Activated naive CD4-positive, alpha-beta T cell treated with anti-CD3 and anti-CD28 coated beads for 36 hours (primary cell): Measurements from ENCODE around the gene SAMD7. TPM values are rescaled to one million over a fixed set of nuclear protein-coding genes. Genes with fewer than 3 reads are reported as not detected.

Experiments used
- CTCF ChIA-PET: fragments of 350-600 bp; sonication (Branson Sonifier 250); formaldehyde crosslinking; loops from one replicate; lab custom pipeline; 2021; ENCODE audit warnings: antibody characterized with exemption; lab: Charles Lee
- DNase-seq: peaks from one replicate; pipeline ENCODE4 v3.0.0-alpha.2; 2020
- H3K27ac Mint-ChIP-seq: one replicate; pipeline ENCODE4 v1.8.0; 2021; ENCODE audit warnings: mild to moderate bottlenecking, mixed read lengths
- H3K27me3 Mint-ChIP-seq: one replicate; pipeline ENCODE4 v1.8.0; 2021; ENCODE audit warnings: low read depth, mixed read lengths
- H3K36me3 Mint-ChIP-seq: one replicate; pipeline ENCODE4 v1.8.0; 2021; ENCODE audit warnings: low read depth, mixed read lengths
- H3K4me1 Mint-ChIP-seq: one replicate; pipeline ENCODE4 v1.8.0; 2021; ENCODE audit warnings: low read depth, mixed read lengths
- H3K4me3 Mint-ChIP-seq: one replicate; pipeline ENCODE4 v1.8.0; 2021; ENCODE audit warnings: mild to moderate bottlenecking, moderate library complexity, mixed read lengths
- H3K9me3 Mint-ChIP-seq: one replicate; pipeline ENCODE4 v1.8.0; 2021; ENCODE audit warnings: mixed read lengths
- intact Hi-C: fragments of 100-400 bp; cut with micrococcal nuclease; formaldehyde crosslinking; loops from one replicate; pipeline ENCODE4 v1.15.1; 2023
- total RNA-seq, 2 experiments: library from RNA; stranded (reverse); gene quantifications; one replicate each; pipeline ENCODE4 v1.2.3, GENCODE V29; 2021

Gene SAMD7
- total RNA-seq, 2 experiments from 2014 or later = not detected

GRCh38 chr3:169914321-169914720 lies 2.9 kb downstream of the SAMD7 start:
- DNase-seq = no peak
- Mint-ChIP-seq H3K27ac (no peak overlapping the region), H3K36me3 (no peaks in the 10 kb centered on the region), H3K4me1 (peaks cover 3% of the 10 kb centered on the region), H3K27me3 (no peaks in the 10 kb centered on the region), H3K4me3 (no peak overlapping the region), H3K9me3 (no peaks in the 10 kb centered on the region)
- intact Hi-C loops = no loop called here
- CTCF ChIA-PET = interaction anchor here (1.0 kb wide), 1 partner anchor 49 kb away, joined by 3 read pairs; no protein-coding TSS in a partner anchor

- intact Hi-C loops = no loop called here
- Mint-ChIP-seq H3K36me3 (no peaks in the 10 kb centered on the region), H3K9me3 (no peaks in the 10 kb centered on the region), H3K4me3 (no peak overlapping the region), H3K4me1 (no peaks in the 10 kb centered on the region), H3K27me3 (no peaks in the 10 kb centered on the region), H3K27ac (no peak overlapping the region)
- CTCF ChIA-PET = no interaction called here
- DNase-seq = no peak
Measured at GRCh38 chr3:169923189-169923588, 11.8 kb downstream of the SAMD7 start.

DNA sequence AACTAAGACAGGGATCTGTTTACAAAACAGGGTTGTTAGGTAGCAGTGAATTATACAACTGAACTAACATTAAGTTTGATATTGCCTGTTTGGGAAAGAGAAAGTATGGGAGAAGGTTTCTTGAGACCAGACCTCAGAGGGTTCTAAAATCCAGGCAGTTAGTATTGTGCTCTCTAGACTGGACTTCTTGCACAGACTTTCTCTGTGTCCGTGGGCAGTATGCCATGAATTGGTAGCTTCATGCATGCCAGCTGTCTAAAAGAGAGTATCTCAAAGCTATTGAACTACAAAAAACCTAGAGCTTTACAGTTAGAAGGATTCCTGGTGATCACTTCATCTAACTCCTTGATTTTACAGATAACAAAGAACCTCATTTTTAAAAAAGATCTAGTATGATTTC lies 12.5 kb downstream of the SAMD7 start:
- H3K4me1 Mint-ChIP-seq = no peaks in the 10 kb centered on the region
- no peaks in the 10 kb centered on the region for H3K36me3 Mint-ChIP-seq
- no peaks in the 10 kb centered on the region for H3K9me3 Mint-ChIP-seq
- H3K4me3 Mint-ChIP-seq = no peak overlapping the region
- CTCF ChIA-PET = no interaction called here
- DNase-seq = no peak
- no peaks in the 10 kb centered on the region for H3K27me3 Mint-ChIP-seq
- intact Hi-C loops = no loop called here
- no peak overlapping the region for H3K27ac Mint-ChIP-seq

- no peaks in the 10 kb centered on the region for H3K27me3 Mint-ChIP-seq
- H3K27ac Mint-ChIP-seq = no peak overlapping the region
- H3K4me3 Mint-ChIP-seq = no peak overlapping the region
- CTCF ChIA-PET = interaction anchor here (1.2 to 1.3 kb wide), 2 partner anchors 37 to 91 kb away, joined by 3 read pairs; partner anchors contain the start of gene SEC62
- H3K4me1 Mint-ChIP-seq = peaks cover 4% of the 10 kb centered on the region
- no peaks in the 10 kb centered on the region for H3K9me3 Mint-ChIP-seq
- no peaks in the 10 kb centered on the region for H3K36me3 Mint-ChIP-seq
- DNase-seq = peak; percentile 50
- intact Hi-C loops = loop anchor here (1.0 kb wide), 3 partner anchors 36 to 124 kb away; partner anchors contain the start of gene SEC62
Measured at GRCh38 chr3:169929830-169930519, 18.6 kb downstream of the SAMD7 start.

GRCh38 chr3:169930843-169931242 lies 19.5 kb downstream of the SAMD7 start:
- intact Hi-C loops = loop anchor here (1.0 kb wide), 3 partner anchors 35 to 123 kb away; partner anchors contain the start of gene SEC62
- Mint-ChIP-seq H3K9me3 (no peaks in the 10 kb centered on the region), H3K36me3 (no peaks in the 10 kb centered on the region), H3K4me1 (peaks cover 4% of the 10 kb centered on the region), H3K4me3 (no peak overlapping the region), H3K27ac (no peak overlapping the region), H3K27me3 (no peaks in the 10 kb centered on the region)
- no peak for DNase-seq
- CTCF ChIA-PET = interaction anchor here (1.2 to 1.3 kb wide), 2 partner anchors 36 to 90 kb away, joined by 3 read pairs; partner anchors contain the start of gene SEC62

DNA sequence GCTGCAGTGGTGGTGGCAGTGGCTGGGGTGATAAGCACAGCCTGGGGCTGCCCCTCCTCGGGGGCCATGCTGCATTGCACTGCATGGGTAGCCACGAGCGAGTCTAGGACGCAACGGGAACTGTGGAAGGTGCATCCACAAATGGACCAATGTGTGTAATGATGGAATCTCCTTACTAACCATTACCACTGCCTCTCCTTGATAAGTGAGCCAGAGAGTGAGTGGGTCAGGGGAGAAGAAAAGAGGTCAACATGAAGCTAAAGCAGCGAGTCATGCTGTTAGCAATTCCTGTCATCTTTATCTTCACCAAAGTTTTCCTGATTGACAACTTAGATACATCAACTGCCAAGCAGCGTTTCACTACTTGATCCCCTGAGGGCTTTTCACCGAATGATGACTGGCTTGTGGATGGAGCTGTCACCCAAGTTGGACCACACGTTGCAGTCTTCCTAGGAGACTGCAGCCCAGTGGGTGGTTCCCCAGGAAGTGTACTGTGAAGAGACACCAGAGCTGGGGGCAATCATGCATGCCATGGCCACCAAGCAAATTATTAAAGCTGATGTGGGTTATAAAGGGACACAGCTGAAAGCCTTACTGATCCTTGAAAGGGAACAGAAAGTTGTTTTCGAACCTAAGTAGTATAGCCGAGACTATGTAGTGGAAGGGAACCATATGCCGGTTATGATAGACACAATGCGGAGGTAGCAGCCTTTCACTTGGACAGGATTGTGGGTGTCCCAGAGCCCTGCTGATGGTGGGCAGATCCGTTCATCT lies 20.6 kb downstream of the SAMD7 start:
- Mint-ChIP-seq H3K4me3 (no peak overlapping the region), H3K4me1 (peaks cover 4% of the 10 kb centered on the region), H3K27ac (no peak overlapping the region), H3K27me3 (no peaks in the 10 kb centered on the region), H3K36me3 (no peaks in the 10 kb centered on the region), H3K9me3 (no peaks in the 10 kb centered on the region)
- CTCF ChIA-PET = interaction anchor here (0.9 kb wide), 1 partner anchor 89 kb away, joined by 3 read pairs; no protein-coding TSS in a partner anchor
- DNase-seq = no peak
- intact Hi-C loops = no loop called here

- CTCF ChIA-PET = interaction anchor here (1.1 to 1.4 kb wide), 2 partner anchors 10 to 82 kb away, joined by 3 to 9 read pairs; no protein-coding TSS in a partner anchor
- H3K27me3 Mint-ChIP-seq = no peaks in the 10 kb centered on the region
- no peak overlapping the region for H3K27ac Mint-ChIP-seq
- DNase-seq = no peak
- H3K36me3 Mint-ChIP-seq = no peaks in the 10 kb centered on the region
- intact Hi-C loops = no loop called here
- H3K4me1 Mint-ChIP-seq = peaks cover 20% of the 10 kb centered on the region
- no peaks in the 10 kb centered on the region for H3K9me3 Mint-ChIP-seq
- no peak overlapping the region for H3K4me3 Mint-ChIP-seq
Measured at GRCh38 chr3:169939320-169939719, 27.9 kb downstream of the SAMD7 start.

GRCh38 chr3:169939751-169940150 lies 28.4 kb downstream of the SAMD7 start:
- H3K4me1 Mint-ChIP-seq = peaks cover 21% of the 10 kb centered on the region
- H3K36me3 Mint-ChIP-seq = no peaks in the 10 kb centered on the region
- intact Hi-C loops = no loop called here
- no peaks in the 10 kb centered on the region for H3K27me3 Mint-ChIP-seq
- no peak overlapping the region for H3K27ac Mint-ChIP-seq
- CTCF ChIA-PET = interaction anchor here (1.4 kb wide), 1 partner anchor 9 kb away, joined by 9 read pairs; no protein-coding TSS in a partner anchor
- no peak for DNase-seq
- no peaks in the 10 kb centered on the region for H3K9me3 Mint-ChIP-seq
- H3K4me3 Mint-ChIP-seq = no peak overlapping the region

GRCh38 chr3:169940470-169941181 lies 29.3 kb downstream of the SAMD7 start:
- DNase-seq = no peak
- no peak overlapping the region for H3K27ac Mint-ChIP-seq
- H3K4me3 Mint-ChIP-seq = no peak overlapping the region
- CTCF ChIA-PET = no interaction called here
- H3K36me3 Mint-ChIP-seq = no peaks in the 10 kb centered on the region
- peaks cover 28% of the 10 kb centered on the region for H3K4me1 Mint-ChIP-seq
- intact Hi-C loops = no loop called here
- no peaks in the 10 kb centered on the region for H3K27me3 Mint-ChIP-seq
- no peaks in the 10 kb centered on the region for H3K9me3 Mint-ChIP-seq

DNA sequence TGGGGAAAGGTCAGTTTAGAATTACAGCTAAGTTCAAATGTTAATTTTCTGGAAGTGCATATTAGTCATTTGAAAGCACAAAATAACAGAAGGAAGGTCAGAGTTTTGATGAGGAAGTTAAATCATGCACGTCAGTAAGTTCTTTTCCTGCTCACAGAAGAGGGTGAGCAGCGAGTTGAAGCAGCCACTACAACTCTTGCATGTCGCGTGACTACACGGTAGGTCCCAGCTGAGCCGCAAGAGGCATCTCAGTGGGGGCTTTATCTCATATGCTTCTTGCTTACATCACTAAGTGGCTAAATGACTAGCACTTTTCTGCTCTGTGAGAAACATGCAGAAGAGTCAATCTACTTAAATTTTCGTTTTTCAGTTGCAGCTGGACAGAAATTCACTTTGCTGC lies 33.9 kb downstream of the SAMD7 start:
- CTCF ChIA-PET = interaction anchor here (1.2 to 1.6 kb wide), 2 partner anchors 20 to 22 kb away, joined by 3 to 7 read pairs; no protein-coding TSS in a partner anchor
- Mint-ChIP-seq H3K27me3 (no peaks in the 10 kb centered on the region), H3K36me3 (no peaks in the 10 kb centered on the region), H3K9me3 (no peaks in the 10 kb centered on the region), H3K4me1 (peaks cover 37% of the 10 kb centered on the region), H3K4me3 (peak overlapping the region; percentile 30), H3K27ac (peak overlapping the region; percentile 78)
- intact Hi-C loops = loop anchor here (1.0 to 5.0 kb wide), 7 partner anchors 9 to 187 kb away; partner anchors contain the start of genes LRRC34, LRRIQ4 and SEC62
- DNase-seq = peak; percentile 84

DNA sequence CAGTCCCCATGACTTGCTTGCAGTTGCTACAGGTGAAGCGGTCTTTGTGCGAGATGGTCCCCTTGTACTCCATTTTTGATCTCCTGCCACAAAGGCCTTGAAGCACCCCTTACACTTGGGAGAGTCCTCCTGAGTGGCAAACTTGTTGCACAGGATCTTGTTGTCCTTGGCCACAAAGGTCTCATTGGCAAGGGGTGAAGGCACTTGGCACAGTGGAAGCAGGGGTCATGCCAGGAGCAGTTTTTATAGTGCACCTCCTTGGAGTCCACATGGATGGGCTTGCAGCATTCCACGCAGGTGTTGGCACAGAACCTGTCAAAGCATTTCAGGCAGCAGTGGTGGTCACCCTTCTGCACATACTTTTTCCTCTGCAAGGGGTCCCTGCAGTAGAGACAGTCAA lies 35.0 kb downstream of the SAMD7 start:
- H3K27ac Mint-ChIP-seq = no peak overlapping the region
- H3K36me3 Mint-ChIP-seq = no peaks in the 10 kb centered on the region
- CTCF ChIA-PET = interaction anchor here (1.2 to 1.6 kb wide), 2 partner anchors 19 to 21 kb away, joined by 3 to 7 read pairs; no protein-coding TSS in a partner anchor
- DNase-seq = no peak
- intact Hi-C loops = loop anchor here (5.0 kb wide), 1 partner anchor 134 kb away; the partner anchor contains the start of genes LRRC34 and LRRIQ4
- H3K9me3 Mint-ChIP-seq = no peaks in the 10 kb centered on the region
- no peaks in the 10 kb centered on the region for H3K27me3 Mint-ChIP-seq
- no peak overlapping the region for H3K4me3 Mint-ChIP-seq
- peaks cover 31% of the 10 kb centered on the region for H3K4me1 Mint-ChIP-seq
